HG03196 (cell line): ENCODE results near the gene MAP4K2.

ENCODE experiments used
- ATAC-seq: cut with Tn5 transposase; IDR thresholded peaks from one replicate; pipeline ENCODE4 v1.9.1; 2021; ENCODE audit not compliant: unreplicated experiment

MAP4K2 gene

DNA sequence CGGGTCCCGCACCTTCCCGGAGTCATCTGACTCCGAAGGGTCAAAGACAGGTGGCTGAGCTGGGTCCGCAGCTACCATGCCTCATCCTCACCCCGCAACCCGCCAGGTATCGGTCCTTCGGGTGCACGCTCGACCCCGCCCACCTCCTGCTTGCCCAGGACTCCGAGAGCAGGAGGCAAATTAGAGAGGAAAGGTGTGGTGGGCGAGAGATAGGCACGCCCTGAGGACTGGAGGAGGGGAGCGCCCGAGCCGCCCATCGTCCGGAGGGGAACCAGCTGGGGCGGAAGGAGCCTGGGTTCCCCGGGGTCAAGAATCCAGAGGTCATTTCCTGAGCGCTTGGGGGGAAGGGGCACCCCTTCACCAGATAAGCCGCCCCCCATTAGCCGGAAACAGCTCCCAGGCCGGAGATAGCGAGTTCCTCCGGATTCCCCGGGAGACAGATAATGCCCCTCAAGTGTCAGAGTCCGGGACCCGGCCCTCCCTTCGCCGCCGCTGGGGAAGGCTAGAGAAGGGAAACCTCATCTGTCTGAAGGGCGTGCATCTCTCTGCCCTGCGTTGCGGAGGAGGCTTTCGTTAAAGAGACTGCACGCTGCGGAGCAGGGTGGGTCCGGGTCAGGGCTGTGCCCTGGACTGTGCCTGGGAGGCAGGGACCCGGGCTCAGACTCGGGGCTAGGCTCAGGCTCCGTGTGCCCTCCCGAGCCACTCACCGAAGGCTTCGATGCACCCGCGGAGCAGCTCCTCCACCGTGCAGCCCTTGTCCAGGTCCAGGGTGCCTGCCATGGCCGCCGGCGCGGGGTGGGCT is 60.7 kb downstream of the MAP4K2 start:
- no peak for ATAC-seq

DNA sequence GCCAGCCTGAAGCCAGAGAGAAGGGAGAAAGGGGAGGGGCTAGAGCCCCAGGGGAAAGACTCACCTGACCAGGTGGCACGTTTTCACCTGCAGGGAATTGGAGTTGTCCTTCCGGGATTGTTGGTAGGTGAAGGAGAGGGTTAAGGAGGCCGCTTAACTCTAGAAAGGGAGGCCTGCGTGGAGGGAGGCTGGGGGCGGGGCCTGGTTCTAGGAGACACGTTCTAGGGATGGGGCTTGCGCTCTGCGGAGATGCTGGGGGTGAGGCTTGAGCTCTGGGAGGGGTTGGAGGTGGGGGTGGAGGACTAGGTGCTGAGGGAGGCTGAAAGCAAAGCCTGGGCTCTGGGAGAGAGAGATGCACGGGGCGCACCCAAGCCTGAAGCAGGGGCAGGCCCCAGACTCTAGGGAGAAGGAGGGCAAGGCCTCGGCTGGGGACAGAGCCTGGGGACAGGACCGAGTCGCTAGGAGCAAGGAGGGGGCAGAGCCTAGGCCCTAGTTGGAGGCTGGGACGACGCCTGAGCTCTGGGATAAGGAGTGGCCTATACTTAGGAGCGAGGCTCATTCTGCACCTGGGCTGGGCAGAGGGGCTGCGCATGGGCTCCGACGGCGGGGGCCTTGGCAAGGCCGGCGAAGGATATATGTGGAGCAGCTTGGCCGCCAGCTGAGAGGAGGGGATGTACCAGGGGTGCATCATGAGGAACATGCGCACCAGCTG is 61.5 kb downstream of the MAP4K2 start:
- no peak for ATAC-seq

DNA sequence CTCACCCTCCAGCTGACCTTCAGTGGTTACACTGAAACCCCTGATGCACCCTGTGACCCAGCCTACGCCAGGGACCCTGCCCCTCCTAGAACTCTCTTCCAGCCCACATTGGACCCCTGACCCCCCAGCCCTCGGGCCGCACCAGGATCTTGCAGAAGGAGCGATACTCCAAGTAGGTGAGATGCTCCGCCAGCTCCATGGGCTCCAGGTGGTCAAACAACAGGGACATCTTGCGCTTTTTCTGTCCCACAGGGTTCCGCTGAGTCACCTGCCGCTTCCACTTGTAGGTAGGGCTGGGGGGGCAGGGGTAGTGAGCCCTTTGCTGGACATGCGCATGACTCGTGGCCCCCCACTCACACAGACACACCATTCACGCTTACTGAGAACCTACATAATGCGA is 63.1 kb downstream of the MAP4K2 start:
- ATAC-seq = no peak

GRCh38 chr11:64736654-64737053 is 66.4 kb downstream of the MAP4K2 start:
- ATAC-seq = no peak

DNA sequence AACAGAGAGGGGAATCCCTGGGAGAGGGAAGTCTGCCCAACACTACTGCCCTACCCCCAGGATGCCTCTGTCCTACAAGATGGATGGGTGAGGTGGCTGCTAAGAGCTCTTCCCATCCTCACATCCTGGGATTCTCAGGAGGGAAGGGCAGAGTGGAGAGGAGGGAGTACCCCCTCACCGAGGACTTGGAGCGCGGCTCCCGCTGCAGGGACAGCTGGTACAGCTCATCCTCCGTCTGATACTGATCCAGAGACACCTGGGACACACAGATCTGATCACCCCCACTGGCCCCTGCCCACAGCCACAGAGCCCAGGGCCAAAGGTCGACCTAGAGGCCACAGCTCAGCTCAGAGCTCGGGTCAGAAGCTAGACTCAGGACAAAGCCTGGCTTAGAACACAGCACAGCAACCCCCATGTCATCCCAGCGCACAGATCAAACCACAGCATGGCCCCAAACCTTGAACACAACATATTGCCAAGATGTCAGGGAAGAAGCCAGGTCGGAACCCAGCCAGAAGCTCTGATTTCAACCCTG is 67.2 kb downstream of the MAP4K2 start:
- ATAC-seq = no peak
